ENCODE measurements around the gene DHFR2.
"Not testable (repeated sequence)": the region's sequence is repeated elsewhere in the genome, so short reads cannot be mapped to it uniquely, and the experiment has no call there.

DHFR2 gene

DNA sequence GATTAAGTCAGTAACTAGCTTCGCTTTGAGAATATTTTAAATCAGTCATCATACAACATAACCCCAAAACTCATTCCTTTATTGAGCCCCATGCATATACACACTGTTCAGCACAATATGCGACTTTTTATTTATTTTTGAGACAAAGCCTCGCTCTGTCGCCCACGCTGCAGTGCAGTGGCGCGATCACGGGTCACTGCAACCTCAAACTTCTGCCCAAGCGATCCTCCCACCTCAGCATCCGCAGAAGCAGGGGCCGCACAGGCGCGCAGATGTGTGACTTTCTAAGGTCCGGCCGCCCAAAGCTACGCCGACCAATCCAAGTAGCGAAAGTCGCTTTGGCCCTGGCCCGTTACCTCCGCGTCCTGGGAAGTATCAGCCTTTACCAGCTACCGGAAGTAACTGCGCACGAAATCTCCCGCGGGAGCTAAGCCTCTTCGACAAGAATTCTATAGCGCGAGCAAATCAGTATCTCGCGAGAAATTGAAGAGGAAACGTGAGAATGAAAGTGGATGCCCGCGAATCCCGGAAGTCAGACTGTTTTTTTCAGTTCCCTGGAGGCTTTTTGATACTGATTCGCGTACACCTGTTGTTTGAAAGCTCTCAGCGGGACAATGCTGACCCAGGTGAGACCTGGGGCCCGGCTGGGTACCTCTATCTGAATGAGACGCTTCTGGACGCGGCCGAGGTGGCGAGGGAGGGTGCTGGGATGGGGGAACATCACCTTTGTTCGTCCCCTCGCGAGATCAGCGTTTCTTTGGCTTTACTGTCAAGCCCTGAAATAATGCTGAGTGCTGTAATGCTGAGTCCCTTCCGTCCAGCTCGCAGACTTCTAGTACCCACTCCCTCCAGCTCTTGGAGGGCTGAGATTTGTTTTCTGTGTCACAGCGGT lies at the start of gene DHFR2, which contains the start of gene NSUN3:
Gene DHFR2 (minus strand): TSS at position 404 of the 892 bp plus-strand sequence. CDS start 1,405 bp downstream, outside the sequence.
Gene NSUN3 (plus strand): TSS at position 549 of the 892 bp plus-strand sequence. CDS start 66 bp downstream, at position 615.
- peak; percentile 92 for DNase-seq (ENCODE audit: low spot score)

DNA sequence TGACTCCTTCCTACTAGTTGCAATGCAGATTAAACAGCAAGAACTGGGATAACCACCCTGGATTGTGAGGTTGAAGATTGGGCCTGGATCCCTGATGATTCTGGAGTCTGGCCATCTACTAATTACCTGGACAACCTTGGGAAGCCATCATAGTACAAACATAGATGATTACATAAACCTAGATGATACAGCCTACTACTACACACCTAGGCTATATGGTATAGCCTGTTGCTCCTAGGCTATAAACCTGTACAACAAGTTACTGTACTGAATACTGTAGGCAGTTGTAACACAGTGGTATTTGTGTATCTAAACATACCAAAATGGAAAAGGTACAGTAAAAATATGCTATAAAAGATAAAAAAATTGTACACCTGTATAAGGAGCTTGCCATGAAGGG lies 48.1 kb upstream of the DHFR2 start:
- DNase-seq (ENCODE audit: low spot score) = no peak

DNA sequence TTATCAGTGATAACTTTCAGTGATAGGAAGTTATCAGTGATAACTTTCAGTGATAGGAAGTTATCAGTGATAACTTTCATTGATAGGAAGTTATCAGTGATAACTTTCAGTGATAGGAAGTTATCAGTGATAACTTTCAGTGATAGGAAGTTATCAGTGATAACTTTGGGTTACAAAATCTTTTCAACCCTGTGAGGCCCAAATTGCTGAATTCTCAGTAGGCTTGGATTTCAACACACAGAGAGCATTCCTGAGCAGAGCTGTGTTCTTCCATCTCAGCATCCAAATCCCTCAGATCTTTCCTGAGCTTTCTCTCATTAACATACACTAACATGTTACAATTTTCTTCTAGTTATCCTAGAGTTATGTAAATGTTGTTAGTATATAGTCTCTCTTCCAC lies 47.5 kb upstream of the DHFR2 start:
- DNase-seq (ENCODE audit: low spot score) = not testable (repeated sequence)

DNA sequence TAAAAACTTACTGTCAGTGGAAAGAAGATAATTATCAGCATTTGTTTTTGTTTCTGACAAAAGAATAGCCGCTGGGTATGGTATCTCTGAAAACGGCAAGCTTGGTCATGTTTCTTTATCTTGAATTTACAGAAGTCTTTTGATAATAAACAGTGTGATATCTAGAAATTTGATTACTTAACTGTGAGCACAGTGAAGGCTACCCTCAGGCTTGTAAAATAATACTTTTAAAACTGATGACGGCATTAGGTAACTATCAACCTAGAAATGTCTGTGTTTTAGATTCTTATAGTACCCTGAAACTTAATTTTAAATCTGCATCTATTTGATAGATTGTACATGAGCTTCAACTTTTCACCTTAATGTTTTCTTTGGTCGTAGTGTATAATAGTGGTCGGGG lies 43.6 kb upstream of the DHFR2 start:
- DNase-seq (ENCODE audit: low spot score) = no peak

DNA sequence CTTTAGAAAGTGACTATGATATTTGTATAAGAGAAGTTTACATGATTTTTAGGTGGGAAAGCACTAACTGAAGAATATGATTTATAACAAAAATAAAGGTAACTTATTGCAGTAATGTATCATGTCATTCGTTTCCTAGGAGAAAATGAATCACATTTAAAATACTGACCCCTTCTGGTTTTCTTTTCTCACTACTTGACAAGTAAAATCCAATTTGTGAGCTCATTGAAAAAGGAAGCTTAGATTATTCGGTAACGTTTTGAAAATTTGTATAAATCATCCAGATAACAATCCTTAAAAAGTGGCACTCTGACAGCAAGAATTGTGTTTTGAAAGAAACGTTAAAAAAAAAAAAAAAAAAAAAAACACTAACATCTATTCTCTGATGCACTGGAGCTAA lies 39.1 kb upstream of the DHFR2 start:
- peak; percentile 14 for DNase-seq (ENCODE audit: low spot score)

DNA sequence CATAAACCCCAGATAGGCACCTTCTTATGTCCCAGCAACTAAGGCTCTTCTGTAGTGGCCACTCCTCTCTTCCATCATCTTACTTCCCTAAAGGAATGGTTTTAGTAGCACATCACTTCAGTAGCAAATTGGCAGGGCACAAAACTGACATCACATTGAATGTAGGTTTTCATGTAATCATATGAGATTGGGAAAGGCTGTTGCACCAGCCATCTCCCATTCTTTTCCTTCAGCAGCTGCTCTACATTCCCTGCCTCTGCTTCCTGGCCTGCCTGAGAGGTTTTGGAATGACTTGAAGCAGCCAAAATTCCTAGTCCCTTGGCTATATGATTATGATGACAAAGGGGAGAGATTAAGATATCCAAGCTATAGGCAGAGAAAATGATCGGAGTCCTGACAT lies 36.6 kb upstream of the DHFR2 start:
- no peak for DNase-seq (ENCODE audit: low spot score)

DNA sequence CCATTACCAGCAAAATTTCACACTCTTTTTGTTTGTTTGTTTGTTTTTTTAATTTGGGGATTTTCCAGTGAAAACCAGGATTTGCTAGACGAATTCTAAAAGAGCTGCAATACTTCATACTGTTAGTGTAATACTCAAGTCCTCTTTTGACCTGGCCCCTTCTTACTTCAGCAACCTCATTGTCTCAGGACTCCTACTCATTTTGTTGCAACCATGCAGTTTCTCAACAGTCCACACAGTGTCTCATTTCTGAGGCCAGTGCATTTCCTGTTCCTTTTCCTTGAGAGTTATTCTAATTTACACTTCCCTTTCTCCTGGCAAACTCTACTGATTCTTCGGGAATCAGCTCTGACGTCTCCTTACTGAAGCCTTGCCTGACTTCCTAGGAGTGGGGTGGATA lies 35.7 kb upstream of the DHFR2 start:
- no peak for DNase-seq (ENCODE audit: low spot score)

DNA sequence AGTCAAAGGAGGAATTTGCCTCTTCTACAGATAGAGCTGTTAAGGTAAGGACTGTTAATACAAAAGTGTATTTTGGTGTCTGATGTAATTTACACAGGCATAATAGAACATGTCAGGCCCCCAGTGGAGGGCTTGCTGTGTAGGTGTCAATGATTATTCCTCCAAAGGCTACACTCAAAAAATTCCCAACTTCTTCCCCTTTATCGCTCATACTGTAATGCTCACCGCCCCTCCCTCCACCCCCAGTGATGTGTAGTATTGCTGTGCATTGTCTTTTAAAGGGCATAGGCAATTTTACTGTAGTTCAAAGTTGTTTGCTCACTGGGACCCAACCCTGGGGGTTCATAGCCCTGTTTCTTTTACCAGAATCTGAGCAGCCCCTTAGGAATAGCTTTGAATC lies 32.4 kb upstream of the DHFR2 start:
- no peak for DNase-seq (ENCODE audit: low spot score)

DNA sequence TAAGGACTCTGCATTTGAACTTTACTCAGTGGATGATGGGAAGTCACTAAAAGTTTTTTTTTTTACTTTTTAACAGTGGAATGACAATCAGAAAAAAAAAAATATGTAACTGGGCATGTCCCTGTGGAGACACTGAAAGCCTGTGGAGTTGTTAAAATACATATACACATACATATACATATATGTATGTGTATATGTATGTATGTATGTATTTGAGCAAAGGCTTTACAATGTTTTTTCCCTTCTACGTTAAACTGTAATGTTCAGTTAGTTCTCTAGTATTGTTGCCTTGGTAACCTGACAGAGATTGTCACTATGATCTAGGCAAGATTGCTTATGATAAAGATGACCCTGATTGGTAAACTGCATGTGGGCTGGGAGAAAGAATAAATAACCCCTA lies 30.4 kb upstream of the DHFR2 start:
- DNase-seq (ENCODE audit: low spot score) = no peak

DNA sequence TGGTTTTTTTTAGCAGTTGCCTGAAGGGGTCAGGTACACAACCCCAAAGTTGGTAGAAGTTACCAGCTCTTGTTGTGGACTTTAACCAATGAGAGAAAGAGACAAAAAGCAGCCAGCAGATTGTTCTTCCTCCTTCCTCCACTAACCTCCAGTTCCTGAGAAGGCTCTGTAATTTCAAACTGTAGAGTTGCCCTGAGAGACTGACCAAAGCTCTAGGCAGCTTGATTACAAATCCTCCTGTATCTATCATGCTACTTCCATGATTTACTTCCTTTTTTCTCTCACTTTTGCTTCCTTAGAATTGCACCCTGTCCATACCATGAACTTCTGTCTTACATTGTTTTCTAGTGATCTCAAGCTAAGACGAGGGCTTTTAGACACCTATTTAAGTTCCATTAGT lies 29.4 kb upstream of the DHFR2 start:
- no peak for DNase-seq (ENCODE audit: low spot score)

DNA sequence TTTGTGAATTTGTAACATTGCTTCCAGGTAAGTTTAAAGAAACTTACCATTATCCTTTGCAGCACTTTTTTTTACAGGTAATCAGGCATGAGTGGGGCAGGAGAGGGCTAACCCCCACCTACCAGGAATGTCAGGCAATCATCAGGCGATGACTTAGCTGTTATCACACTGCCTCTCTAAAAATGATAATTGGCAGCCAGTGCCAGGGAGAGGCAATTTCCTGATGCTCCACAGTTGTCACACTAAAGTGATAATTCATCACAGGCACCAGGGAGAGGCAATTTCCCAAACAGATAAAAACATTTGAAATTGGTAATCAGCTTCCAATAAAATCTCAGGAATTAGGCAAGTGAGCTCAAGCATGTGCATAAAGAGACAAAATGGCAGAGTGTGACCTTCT lies 26.4 kb upstream of the DHFR2 start:
- DNase-seq (ENCODE audit: low spot score) = no peak

DNA sequence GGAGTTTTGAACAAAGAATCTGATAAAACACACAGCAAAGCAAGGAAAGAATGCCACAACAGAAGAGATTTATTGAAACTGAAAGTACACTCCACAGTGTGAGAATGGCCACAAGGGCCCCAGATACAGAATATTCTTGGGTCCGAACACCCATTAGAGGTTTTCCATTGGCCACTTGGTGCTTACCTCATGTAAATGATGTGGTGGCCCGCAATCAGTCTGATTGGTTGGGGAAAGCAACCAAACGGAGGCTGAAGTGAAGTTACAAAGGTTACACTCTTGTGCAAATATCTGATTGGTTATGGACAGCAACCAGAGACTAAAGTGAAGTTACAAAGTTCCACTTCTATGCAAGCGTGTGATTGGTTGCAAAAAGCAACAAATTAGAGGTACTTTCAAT lies 20.5 kb upstream of the DHFR2 start:
- DNase-seq (ENCODE audit: low spot score) = no peak

DNA sequence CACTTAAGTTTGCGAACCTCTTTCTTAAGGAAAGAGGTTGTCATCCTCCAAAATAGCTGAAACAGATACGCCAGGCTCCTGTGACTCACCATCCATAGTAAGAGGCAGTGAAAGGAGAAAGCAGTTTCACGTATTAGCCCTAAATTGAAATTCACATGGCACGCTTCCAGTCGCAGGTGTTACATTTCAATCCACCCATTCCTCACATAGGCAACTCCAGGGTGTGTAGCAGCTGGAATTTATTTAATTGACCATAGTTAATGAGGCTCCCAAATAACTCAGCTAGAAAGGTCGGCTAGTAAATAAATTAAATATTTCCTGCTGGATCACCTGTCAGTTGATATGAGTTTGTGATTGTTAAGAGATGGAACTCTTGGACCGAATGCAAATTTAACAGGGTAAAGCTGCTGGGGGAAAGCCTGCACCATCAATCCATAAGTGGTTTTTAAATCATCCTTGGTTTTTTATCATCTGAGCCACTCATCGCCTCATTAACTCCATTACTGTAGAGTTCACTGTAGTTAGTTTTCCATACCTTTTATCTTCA lies 19.7 kb upstream of the DHFR2 start:
- DNase-seq (ENCODE audit: low spot score) = no peak

DNA sequence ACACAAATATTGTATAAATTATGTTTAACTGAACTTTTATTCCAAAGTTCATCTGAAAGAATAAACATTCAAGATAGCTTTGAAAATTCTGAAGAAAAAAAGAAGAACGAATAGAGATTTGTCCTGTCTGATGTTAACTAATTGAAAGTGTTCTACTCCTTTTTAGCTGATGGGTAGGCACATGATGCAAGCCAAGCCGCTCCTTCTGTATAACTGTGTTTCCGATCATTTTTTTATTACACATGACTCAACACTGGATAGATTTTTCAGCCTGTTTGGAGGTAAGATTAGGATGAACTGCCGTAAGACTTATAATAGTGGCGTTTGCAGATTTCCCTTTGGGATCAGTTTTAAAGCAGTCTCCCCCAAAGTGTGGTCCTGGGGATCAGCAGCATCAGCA lies 19.2 kb upstream of the DHFR2 start:
- DNase-seq (ENCODE audit: low spot score) = no peak

DNA sequence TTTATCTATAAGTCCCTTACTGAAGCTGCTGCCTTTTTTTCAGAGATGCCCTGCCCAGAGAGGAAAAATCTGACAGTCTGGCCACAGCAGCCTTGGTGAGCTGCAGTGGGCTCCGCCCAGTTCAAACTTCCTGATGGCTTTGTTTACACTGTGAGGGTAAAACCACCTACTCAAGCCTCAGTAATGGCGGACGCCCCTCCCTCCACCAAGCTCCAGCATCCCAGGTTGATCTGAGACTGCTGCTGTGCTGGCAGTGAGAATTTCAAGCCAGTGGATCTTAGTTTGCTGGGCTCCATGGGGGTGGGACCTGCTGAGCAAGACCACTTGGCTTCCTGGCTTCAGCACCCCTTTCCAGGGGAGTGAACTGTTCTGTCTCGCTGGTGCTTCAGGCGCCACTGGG lies 17.8 kb upstream of the DHFR2 start:
- DNase-seq (ENCODE audit: low spot score) = not testable (repeated sequence)

DNA sequence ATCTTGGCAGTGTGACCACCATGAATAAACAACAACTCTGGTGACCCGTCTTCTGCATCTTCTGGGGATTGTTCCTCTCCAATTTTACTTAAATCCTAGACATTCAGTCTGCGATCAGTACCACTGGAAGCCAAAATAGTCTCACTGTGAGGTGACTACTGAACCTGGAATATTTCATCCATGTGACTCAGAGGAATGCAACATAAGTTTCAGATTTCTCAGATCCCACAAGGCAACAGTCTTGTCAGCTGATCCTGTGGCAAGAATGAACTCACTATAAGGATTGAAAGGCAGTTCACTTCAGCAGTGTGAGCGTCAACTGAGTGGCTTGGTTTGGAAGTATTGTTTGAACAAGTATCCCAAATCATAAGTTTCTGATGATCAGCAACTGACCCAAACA lies 13.3 kb upstream of the DHFR2 start:
- no peak for DNase-seq (ENCODE audit: low spot score)

DNA sequence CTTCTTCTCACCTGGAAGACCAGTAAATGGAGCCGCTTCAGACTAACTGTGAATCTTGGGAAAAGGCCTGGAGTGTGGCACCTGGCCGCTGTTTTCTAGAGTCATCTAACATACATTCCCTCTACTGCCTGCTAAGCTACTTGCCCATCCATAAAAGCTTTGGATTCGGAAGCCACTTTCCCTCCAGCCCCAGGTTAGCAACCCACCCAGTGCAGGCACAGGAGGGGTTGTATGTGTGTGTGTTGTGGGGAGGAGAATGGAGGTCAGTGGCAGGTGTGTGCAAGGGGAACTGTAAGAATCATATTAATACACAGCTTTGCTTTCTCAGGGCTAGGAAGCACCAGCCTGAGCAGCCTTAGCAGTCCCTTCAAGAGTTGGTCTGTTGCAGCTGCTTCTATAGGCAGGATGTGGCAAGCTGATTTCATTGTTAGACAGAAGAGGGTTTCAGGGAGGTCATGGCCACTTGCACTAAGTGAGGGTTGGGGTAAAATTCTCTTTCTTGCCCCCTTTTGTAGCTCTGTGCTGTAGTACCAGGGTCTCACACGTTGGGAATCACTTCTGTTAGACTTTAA lies 9.1 kb upstream of the DHFR2 start:
- no peak for DNase-seq (ENCODE audit: low spot score)

DNA sequence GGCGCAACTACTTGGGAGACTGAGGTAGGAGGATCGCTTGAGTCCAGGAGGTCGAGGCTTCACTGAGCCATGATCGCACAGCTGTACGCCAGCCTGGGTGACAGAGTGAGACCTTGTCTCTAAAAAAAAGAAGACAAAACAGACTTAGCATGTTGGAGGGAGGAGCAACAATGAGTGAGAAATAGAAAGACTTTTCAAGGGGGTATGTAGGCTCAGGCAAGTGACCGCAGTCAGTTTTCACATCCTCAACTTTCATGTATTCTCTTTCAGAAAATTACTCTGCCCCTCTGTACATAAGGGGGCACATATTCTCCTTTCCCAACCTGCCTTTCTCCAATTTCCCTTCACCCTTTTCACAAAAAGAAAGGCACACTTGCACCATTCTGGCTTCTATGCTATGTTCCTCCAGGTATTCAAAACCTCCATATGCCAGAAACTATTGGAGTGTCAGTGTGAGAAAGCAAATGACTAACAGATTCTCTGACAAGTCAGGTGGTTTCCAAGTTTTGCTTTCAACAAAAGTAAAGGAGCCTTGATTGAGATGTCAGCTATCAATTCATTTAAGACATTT lies 7.7 kb upstream of the DHFR2 start:
- no peak for DNase-seq (ENCODE audit: low spot score)

DNA sequence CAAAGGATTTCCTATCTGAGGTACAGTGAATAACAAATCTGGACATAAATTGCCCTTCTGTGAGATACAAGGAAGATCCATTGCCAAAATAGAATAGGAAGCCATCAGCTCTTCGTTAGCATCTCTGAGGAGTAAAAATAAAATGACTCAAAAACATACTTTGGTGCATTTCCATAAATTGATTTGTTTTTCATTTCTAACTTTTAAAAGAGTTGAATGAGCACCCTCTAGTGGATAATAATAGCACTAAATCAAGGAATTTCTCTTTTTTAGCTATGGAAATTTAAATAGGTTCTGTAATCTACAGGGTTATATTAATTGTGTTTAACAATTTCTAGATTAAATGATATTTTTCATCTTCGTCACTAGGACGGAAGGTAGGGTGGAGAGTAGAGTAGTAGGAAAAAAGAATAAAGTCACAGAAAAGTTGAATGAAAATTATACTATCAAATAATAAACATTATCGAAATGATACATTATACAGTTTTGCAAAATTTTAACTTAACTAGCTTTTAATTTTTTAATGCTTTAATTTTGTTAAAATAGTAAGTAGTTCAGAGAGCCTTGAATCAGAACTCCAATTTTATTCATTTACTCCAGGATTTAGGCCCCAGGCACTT lies 6.6 kb upstream of the DHFR2 start:
- peak; percentile 63 for DNase-seq (ENCODE audit: low spot score)

DNA sequence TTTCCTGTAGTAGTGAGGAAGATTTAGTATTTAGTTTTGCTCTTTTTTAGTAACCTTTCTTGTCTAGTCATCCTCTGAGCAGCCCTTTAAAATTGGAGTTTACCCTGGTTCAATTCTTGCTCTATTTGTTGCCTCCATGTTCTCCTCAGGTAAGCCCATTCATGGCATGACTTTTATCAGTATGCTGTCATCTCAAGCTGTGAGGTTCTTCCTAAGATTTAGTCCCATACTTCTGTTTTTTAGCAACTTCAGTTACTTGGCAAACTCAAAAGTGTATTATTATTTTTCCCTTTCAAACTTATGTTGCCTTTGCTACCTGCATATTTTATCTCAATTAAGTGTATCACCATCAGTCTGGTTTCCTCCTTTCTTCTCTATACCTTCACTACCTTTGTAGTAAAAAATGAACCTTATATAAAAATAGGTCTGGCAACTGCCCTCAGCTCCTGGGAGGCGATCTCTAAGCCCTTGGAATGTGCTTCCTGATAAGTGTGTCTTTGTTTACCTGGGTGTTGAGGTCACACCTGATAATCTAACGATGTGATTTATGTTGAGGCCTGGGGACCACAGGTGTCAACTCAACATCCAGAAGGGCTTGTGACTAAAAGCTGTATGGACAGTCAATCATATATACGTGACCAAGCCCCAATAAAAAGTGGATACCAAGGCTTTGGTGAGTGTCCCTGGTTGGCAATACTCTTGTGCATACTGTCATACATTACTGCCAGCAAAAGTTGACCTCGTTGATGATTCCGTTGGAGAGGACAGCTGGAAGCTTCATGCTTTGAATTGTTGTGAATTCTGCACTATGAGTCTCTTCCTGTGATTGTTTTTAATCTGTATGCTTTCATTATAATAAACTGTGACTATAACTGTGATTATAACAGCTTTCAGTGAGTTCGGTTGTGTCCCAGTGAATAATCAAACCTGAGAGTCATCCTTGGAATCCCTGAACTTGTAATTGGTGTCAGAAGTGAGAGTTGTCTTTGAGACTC lies 4.1 kb upstream of the DHFR2 start:
- DNase-seq (ENCODE audit: low spot score) = no peak

DNA sequence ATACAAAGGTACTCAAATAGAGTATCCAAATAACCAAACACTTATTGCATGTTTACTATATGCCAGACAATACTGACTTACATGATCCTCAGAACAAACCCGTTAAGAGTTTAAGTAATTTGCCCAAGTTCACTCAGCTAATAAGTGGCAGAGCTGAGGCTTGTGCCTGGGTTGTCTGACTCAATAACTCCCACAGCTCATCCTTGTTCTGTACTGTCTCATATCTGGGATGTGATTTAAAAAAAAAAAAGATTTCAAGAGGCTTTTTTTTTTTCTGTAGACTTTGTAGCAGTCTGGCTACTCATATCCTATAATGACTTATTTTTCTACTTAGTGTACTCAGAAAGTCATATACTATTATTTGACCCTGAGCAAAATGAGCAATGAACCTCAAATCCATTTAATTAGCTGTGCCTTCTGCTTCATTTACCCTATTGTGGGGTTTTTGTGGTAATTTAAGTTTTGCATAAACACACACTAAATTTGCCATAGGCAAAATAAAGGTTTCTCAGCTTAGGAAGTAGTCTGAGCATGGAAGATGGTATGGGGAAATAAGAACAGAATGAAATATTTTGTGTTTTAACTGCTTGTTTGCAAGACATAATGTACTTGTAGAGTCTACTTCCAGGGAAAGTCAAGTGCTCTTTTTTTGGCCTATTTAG lies 3.2 kb upstream of the DHFR2 start:
- DNase-seq (ENCODE audit: low spot score) = no peak

Data from hematopoietic multipotent progenitor cell treated with erythropoietin and hydrocortisone succinate and interleukin-3 and kit ligand, for 15 days (in vitro differentiated cells).